GM12873 (cell line): ENCODE data around the gene MSN.

Experiments used
- CTCF ChIP-seq: IDR thresholded peaks from 2 replicates; pipeline ENCODE4 v1.5.1; 2012; ENCODE audit warnings: low read depth, mild to moderate bottlenecking, moderate library complexity, low read length, control low read depth; ENCODE audit not compliant: insufficient read depth; ENCODE audit errors: missing control alignments

The MSN gene

GRCh38 chrX:65667157-65667502 lies 324 bp upstream of the MSN start:
- TF ChIP-seq CTCF, result no peak

- TF ChIP-seq CTCF, result no peak
These were observed 1.2 kb downstream of the MSN start for GRCh38 chrX:65668377-65669310.

- no peak for TF ChIP-seq CTCF
These were observed 3.8 kb downstream of the MSN start for GRCh38 chrX:65671286-65671685.

GRCh38 chrX:65671966-65672365 lies 4.5 kb downstream of the MSN start:
- TF ChIP-seq CTCF, result no peak

GRCh38 chrX:65673857-65674203 lies 6.4 kb downstream of the MSN start:
- no peak for TF ChIP-seq CTCF

- TF ChIP-seq CTCF, result no peak
These were observed 6.9 kb downstream of the MSN start for GRCh38 chrX:65674204-65674893.

GRCh38 chrX:65677954-65678469 lies 10.6 kb downstream of the MSN start:
- TF ChIP-seq CTCF, result no peak
